Activated CD4-positive, alpha-beta memory T cell treated with anti-CD3 and anti-CD28 coated beads for 36 hours (primary cell): ENCODE data around the gene BBLN. TPM values are rescaled to one million over a fixed set of nuclear protein-coding genes. Genes with fewer than 3 reads are reported as not detected.
"Not testable (repeated sequence)": the region's sequence is repeated elsewhere in the genome, so short reads cannot be mapped to it uniquely, and the experiment has no call there.

Source experiments
- CTCF ChIA-PET: fragments of 350-600 bp; sonication (Branson Sonifier 250); formaldehyde crosslinking; loops from one replicate; lab custom pipeline; 2021; ENCODE audit warnings: antibody characterized with exemption, inconsistent platforms; lab: Charles Lee
- POLR2A ChIA-PET: fragments of 350-600 bp; sonication (Branson Sonifier 250); formaldehyde crosslinking; loops from one replicate; lab custom pipeline; 2021; ENCODE audit warnings: antibody characterized with exemption; lab: Charles Lee
- DNase-seq: peaks from one replicate; pipeline ENCODE4 v3.0.0-alpha.2; 2020
- H3K27ac Mint-ChIP-seq: one replicate; pipeline ENCODE4 v1.8.0; 2021; ENCODE audit warnings: mixed read lengths
- H3K27me3 Mint-ChIP-seq: one replicate; pipeline ENCODE4 v1.8.0; 2021; ENCODE audit warnings: mixed read lengths
- H3K36me3 Mint-ChIP-seq: one replicate; pipeline ENCODE4 v1.8.0; 2021; ENCODE audit warnings: mixed read lengths
- H3K4me1 Mint-ChIP-seq: one replicate; pipeline ENCODE4 v1.8.0; 2021; ENCODE audit warnings: low read depth, mixed read lengths
- H3K4me3 Mint-ChIP-seq: one replicate; pipeline ENCODE4 v1.8.0; 2021; ENCODE audit warnings: mild to moderate bottlenecking, mixed read lengths
- H3K9me3 Mint-ChIP-seq: one replicate; pipeline ENCODE4 v1.8.0; 2021; ENCODE audit warnings: mixed read lengths
- intact Hi-C: fragments of 100-400 bp; cut with micrococcal nuclease; formaldehyde crosslinking; loops from one replicate; pipeline ENCODE4 v1.15.1; 2023
- total RNA-seq, 2 experiments: library from RNA; stranded (reverse); gene quantifications; one replicate each; pipeline ENCODE4 v1.2.3, GENCODE V29; 2021

The BBLN gene
- total RNA-seq, 2 experiments from 2014 or later = 86.9 to 90.1 TPM

GRCh38 chr9:128127568-128127989 lies 32.5 kb upstream of the BBLN start, which contains the start of gene PTGES2:
Gene PTGES2 (minus strand): TSS chr9:128127729. CDS start chr9:128127717, 12 bp downstream.
- H3K4me3 Mint-ChIP-seq = peak within 1 kb of the TSS; percentile 96
- no peaks in the 10 kb centered on the region for H3K27me3 Mint-ChIP-seq
- peak; percentile 83 for DNase-seq
- POLR2A ChIA-PET = interaction anchor here (1.0 kb wide), 1 partner anchor 33 kb away, joined by 4 read pairs; no protein-coding TSS in a partner anchor
- intact Hi-C loops = loop anchor here (5.0 kb wide), 3 partner anchors 35 to 340 kb away; partner anchors contain the start of genes CDK9 and CIZ1
- CTCF ChIA-PET = interaction anchor here (1.0 to 5.1 kb wide), 4 partner anchors 8 to 184 kb away, joined by 3 to 48 read pairs (median 6); no protein-coding TSS in a partner anchor
- H3K36me3 Mint-ChIP-seq = peaks cover 9% of the 10 kb centered on the region
- peak within 1 kb of the TSS; percentile 89 for H3K27ac Mint-ChIP-seq
- peaks cover 28% of the 10 kb centered on the region for H3K4me1 Mint-ChIP-seq
- H3K9me3 Mint-ChIP-seq = no peaks in the 10 kb centered on the region

- H3K9me3 Mint-ChIP-seq = no peaks in the 10 kb centered on the region
- H3K27ac Mint-ChIP-seq = peak overlapping the region; percentile 89
- POLR2A ChIA-PET = interaction anchor here (0.7 to 1.1 kb wide), 5 partner anchors 11 to 244 kb away, joined by 3 to 4 read pairs (median 3); no protein-coding TSS in a partner anchor
- peak; percentile 88 for DNase-seq
- H3K4me1 Mint-ChIP-seq = peaks cover 28% of the 10 kb centered on the region
- H3K27me3 Mint-ChIP-seq = no peaks in the 10 kb centered on the region
- intact Hi-C loops = loop anchor here (1.0 to 5.0 kb wide), 6 partner anchors 11 to 341 kb away; partner anchors contain the start of genes BBLN, CDK9, CIZ1 and ODF2
- CTCF ChIA-PET = interaction anchor here (0.7 to 5.1 kb wide), 11 partner anchors 8 to 413 kb away, joined by 3 to 48 read pairs (median 3); partner anchors contain the start of gene BBLN
- peaks cover 7% of the 10 kb centered on the region for H3K36me3 Mint-ChIP-seq
- peak overlapping the region; percentile 96 for H3K4me3 Mint-ChIP-seq
Observed at GRCh38 chr9:128127990-128128835, 31.9 kb upstream of the BBLN start.

- POLR2A ChIA-PET = interaction anchor here (0.7 to 1.1 kb wide), 4 partner anchors 12 to 243 kb away, joined by 3 read pairs; no protein-coding TSS in a partner anchor
- H3K4me3 Mint-ChIP-seq = peak overlapping the region; percentile 96
- no peaks in the 10 kb centered on the region for H3K27me3 Mint-ChIP-seq
- peaks cover 28% of the 10 kb centered on the region for H3K4me1 Mint-ChIP-seq
- CTCF ChIA-PET = interaction anchor here (0.7 to 5.1 kb wide), 10 partner anchors 8 to 414 kb away, joined by 3 to 48 read pairs (median 3); partner anchors contain the start of gene BBLN
- intact Hi-C loops = loop anchor here (1.0 to 5.0 kb wide), 6 partner anchors 12 to 342 kb away; partner anchors contain the start of genes BBLN, CDK9, CIZ1 and ODF2
- no peaks in the 10 kb centered on the region for H3K9me3 Mint-ChIP-seq
- peak overlapping the region; percentile 62 for H3K27ac Mint-ChIP-seq
- no peak for DNase-seq
- H3K36me3 Mint-ChIP-seq = peaks cover 4% of the 10 kb centered on the region
Observed at GRCh38 chr9:128128836-128129590, 31.1 kb upstream of the BBLN start.

- H3K9me3 Mint-ChIP-seq, POLR2A ChIA-PET, H3K4me3 Mint-ChIP-seq, H3K36me3 Mint-ChIP-seq, H3K27me3 Mint-ChIP-seq, H3K27ac Mint-ChIP-seq: not testable (repeated sequence)
- intact Hi-C loops = loop anchor here (5.0 kb wide), 3 partner anchors 38 to 343 kb away; partner anchors contain the start of genes CDK9 and CIZ1
- H3K4me1 Mint-ChIP-seq = peaks cover 24% of the 10 kb centered on the region
- peak; percentile 77 for DNase-seq
- CTCF ChIA-PET = interaction anchor here (5.1 kb wide), 1 partner anchor 12 kb away, joined by 48 read pairs; no protein-coding TSS in a partner anchor
Observed at GRCh38 chr9:128129976-128130590, 30.0 kb upstream of the BBLN start.

- intact Hi-C loops, H3K36me3 Mint-ChIP-seq, CTCF ChIA-PET, H3K27me3 Mint-ChIP-seq, POLR2A ChIA-PET, H3K4me3 Mint-ChIP-seq, H3K27ac Mint-ChIP-seq, H3K9me3 Mint-ChIP-seq, DNase-seq: not testable (repeated sequence)
- peaks cover 18% of the 10 kb centered on the region for H3K4me1 Mint-ChIP-seq
Observed at GRCh38 chr9:128130651-128131050, 29.4 kb upstream of the BBLN start.

- CTCF ChIA-PET, H3K27me3 Mint-ChIP-seq, intact Hi-C loops, H3K4me3 Mint-ChIP-seq, POLR2A ChIA-PET, H3K36me3 Mint-ChIP-seq, DNase-seq, H3K9me3 Mint-ChIP-seq, H3K27ac Mint-ChIP-seq: not testable (repeated sequence)
- H3K4me1 Mint-ChIP-seq = peaks cover 11% of the 10 kb centered on the region
Observed at GRCh38 chr9:128131346-128131745, 28.7 kb upstream of the BBLN start.

GRCh38 chr9:128132139-128132538 lies 27.9 kb upstream of the BBLN start:
- H3K9me3 Mint-ChIP-seq, H3K27me3 Mint-ChIP-seq, CTCF ChIA-PET, H3K4me3 Mint-ChIP-seq, POLR2A ChIA-PET, H3K4me1 Mint-ChIP-seq, H3K27ac Mint-ChIP-seq, H3K36me3 Mint-ChIP-seq, intact Hi-C loops, DNase-seq: not testable (repeated sequence)

- H3K36me3 Mint-ChIP-seq, H3K4me3 Mint-ChIP-seq, H3K4me1 Mint-ChIP-seq, H3K9me3 Mint-ChIP-seq, H3K27me3 Mint-ChIP-seq, POLR2A ChIA-PET, DNase-seq, intact Hi-C loops, CTCF ChIA-PET, H3K27ac Mint-ChIP-seq: not testable (repeated sequence)
Observed at GRCh38 chr9:128135561-128135960, 24.5 kb upstream of the BBLN start.

- CTCF ChIA-PET = interaction anchor here (1.3 to 1.4 kb wide), 2 partner anchors 9 to 19 kb away, joined by 3 to 4 read pairs; no protein-coding TSS in a partner anchor
- no peaks in the 10 kb centered on the region for H3K36me3 Mint-ChIP-seq
Observed at GRCh38 chr9:128136816-128137793, 23.0 kb upstream of the BBLN start.

GRCh38 chr9:128138001-128138400 lies 22.1 kb upstream of the BBLN start:
- peaks cover 12% of the 10 kb centered on the region for H3K4me1 Mint-ChIP-seq
- ChIA-PET CTCF (interaction anchor here (1.3 kb wide), 1 partner anchor 20 kb away, joined by 4 read pairs; no protein-coding TSS in a partner anchor), POLR2A (no interaction called here)
- intact Hi-C loops = no loop called here
- H3K27me3 Mint-ChIP-seq = no peaks in the 10 kb centered on the region
- no peak overlapping the region for H3K4me3 Mint-ChIP-seq
- no peak overlapping the region for H3K27ac Mint-ChIP-seq
- H3K36me3 Mint-ChIP-seq = no peaks in the 10 kb centered on the region
- no peak for DNase-seq
- no peaks in the 10 kb centered on the region for H3K9me3 Mint-ChIP-seq

More at GRCh38 chr9:128136816-128137793, 23.0 kb upstream of the BBLN start:
- Mint-ChIP-seq H3K4me1 (peaks cover 5% of the 10 kb centered on the region), H3K27ac (no peak overlapping the region), H3K4me3 (no peak overlapping the region), H3K9me3 (no peaks in the 10 kb centered on the region), H3K27me3 (no peaks in the 10 kb centered on the region)
- intact Hi-C loops = no loop called here
- POLR2A ChIA-PET = no interaction called here
- no peak for DNase-seq
